Fibroblast of mammary gland (primary cell): ENCODE measurements around the gene RBP3.

ENCODE experiments used
- DNase-seq: peaks from one replicate; pipeline ENCODE4 v3.0.0-alpha.2; 2010; ENCODE audit warnings: low read depth
- H3K4me3 ChIP-seq: 2 replicates; pipeline ENCODE4 v1.5.1; 2011; ENCODE audit warnings: low read depth, mild to moderate bottlenecking, low read length, moderate library complexity; ENCODE audit not compliant: control insufficient read depth
- TF ChIP-seq, protein P1 (sequence below): conservative IDR thresholded peaks from 2 replicates; pipeline ENCODE4 v1.5.1; 2011; ENCODE audit warnings: low read depth, low read length, inconsistent platforms; ENCODE audit not compliant: control insufficient read depth, insufficient read depth

The RBP3 gene

DNA sequence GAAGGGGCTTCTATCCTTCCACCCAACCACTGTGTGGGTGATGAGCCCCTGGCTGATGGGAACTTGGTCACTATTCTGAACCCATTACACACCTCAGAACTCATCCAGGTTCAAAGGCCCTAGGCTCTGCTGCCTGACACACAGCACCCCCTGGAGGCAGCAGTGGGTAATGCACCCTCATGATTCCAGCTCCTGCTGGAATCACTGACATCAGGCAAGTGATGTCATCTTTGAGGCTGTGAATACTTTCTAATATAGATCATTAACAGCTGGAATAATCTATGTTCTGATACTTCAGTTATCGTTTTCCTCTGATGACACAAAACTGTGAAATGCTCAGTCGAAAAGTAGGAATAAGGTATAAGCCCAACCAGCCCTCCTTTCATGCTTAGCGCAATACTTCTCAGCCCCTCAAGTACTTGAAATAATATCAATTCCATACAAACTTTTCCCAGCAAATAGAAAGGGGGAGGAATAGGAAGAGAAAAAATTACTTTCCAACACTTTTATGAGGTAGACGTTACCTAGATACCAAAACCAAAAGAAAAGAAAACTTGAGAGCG lies 7.5 kb upstream of the RBP3 start:
- TF ChIP-seq, protein P1, sequence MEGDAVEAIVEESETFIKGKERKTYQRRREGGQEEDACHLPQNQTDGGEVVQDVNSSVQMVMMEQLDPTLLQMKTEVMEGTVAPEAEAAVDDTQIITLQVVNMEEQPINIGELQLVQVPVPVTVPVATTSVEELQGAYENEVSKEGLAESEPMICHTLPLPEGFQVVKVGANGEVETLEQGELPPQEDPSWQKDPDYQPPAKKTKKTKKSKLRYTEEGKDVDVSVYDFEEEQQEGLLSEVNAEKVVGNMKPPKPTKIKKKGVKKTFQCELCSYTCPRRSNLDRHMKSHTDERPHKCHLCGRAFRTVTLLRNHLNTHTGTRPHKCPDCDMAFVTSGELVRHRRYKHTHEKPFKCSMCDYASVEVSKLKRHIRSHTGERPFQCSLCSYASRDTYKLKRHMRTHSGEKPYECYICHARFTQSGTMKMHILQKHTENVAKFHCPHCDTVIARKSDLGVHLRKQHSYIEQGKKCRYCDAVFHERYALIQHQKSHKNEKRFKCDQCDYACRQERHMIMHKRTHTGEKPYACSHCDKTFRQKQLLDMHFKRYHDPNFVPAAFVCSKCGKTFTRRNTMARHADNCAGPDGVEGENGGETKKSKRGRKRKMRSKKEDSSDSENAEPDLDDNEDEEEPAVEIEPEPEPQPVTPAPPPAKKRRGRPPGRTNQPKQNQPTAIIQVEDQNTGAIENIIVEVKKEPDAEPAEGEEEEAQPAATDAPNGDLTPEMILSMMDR = peak; percentile 99
- no peak overlapping the region for H3K4me3 ChIP-seq
- DNase-seq = peak; percentile 66

DNA sequence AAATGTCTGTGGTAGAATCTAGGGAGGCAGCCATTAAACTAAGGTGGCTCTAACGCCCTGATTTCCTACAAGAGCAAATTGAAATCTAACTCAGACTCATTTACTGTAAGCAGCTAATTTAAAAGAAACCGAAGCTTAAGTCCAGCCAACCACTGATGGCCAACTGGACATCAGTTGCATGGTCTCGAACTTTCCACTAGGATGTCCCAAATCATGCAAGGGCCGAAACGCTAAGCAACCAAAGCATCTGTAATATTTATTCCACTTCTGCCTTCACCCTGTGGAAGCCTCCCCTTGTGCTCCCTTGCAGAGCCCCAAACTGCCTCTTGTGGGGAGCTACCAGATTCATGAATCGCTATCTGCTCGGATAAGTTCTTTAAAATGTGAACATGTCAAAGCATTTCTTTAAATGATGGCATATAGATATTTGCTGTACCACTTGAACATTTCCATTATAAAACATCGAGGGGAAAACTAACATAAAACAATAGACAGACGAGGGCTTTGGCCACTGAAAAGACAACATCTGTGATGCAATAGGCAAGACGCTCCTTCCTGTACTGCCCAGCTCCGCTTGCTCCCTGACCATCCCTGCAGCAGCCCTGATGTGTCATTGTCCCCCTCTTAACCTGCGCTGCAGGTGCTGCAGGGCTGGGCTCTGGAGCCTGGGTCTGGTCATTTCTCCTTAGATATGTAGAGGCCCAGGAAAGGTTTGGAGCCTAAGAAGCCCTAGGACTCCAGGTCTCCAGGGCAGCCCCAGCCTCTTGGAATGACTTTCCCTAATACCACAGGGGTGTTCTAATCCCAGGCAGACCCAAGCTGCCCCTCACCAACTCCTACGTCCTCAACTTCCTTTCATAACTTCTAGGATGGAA lies 2.9 kb upstream of the RBP3 start:
- TF ChIP-seq, protein P1 = no peak
- no peak overlapping the region for H3K4me3 ChIP-seq
- no peak for DNase-seq

DNA sequence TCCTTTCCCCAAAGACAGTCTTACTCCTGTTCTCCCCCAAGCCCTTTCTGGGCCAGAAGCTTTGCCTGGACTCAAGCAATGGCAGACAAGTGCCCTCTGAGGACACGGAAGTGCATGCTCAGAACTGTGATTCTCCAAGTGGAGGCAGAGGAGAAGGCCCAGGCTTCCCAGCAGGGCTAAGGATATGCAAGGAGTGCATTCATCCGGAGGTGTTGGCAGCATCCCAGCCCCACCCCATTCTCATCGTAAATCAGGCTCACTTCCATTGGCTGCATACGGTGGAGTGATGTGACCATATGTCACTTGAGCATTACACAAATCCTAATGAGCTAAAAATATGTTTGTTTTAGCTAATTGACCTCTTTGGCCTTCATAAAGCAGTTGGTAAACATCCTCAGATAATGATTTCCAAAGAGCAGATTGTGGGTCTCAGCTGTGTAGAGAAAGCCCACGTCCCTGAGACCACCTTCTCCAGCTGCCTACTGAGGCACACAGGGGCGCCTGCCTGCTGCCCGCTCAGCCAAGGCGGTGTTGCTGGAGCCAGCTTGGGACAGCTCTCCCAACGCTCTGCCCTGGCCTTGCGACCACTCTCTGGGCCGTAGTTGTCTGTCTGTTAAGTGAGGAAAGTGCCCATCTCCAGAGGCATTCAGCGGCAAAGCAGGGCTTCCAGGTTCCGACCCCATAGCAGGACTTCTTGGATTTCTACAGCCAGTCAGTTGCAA lies 1.4 kb upstream of the RBP3 start:
- peak; percentile 24 for DNase-seq
- TF ChIP-seq, protein P1 = no peak
- no peak overlapping the region for H3K4me3 ChIP-seq

DNA sequence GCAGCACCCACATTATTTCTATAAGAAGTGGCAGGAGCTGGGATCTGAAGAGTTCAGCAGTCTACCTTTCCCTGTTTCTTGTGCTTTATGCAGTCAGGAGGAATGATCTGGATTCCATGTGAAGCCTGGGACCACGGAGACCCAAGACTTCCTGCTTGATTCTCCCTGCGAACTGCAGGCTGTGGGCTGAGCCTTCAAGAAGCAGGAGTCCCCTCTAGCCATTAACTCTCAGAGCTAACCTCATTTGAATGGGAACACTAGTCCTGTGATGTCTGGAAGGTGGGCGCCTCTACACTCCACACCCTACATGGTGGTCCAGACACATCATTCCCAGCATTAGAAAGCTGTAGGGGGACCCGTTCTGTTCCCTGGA lies 874 bp upstream of the RBP3 start:
- no peak overlapping the region for H3K4me3 ChIP-seq
- TF ChIP-seq, protein P1 = no peak
- no peak for DNase-seq

DNA sequence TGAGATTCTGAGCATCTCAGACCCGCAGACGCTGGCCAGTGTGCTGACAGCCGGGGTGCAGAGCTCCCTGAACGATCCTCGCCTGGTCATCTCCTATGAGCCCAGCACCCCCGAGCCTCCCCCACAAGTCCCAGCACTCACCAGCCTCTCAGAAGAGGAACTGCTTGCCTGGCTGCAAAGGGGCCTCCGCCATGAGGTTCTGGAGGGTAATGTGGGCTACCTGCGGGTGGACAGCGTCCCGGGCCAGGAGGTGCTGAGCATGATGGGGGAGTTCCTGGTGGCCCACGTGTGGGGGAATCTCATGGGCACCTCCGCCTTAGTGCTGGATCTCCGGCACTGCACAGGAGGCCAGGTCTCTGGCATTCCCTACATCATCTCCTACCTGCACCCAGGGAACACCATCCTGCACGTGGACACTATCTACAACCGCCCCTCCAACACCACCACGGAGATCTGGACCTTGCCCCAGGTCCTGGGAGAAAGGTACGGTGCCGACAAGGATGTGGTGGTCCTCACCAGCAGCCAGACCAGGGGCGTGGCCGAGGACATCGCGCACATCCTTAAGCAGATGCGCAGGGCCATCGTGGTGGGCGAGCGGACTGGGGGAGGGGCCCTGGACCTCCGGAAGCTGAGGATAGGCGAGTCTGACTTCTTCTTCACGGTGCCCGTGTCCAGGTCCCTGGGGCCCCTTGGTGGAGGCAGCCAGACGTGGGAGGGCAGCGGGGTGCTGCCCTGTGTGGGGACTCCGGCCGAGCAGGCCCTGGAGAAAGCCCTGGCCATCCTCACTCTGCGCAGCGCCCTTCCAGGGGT lies 703 bp downstream of the RBP3 start:
- no peak for DNase-seq
- TF ChIP-seq, protein P1 = no peak
- no peak overlapping the region for H3K4me3 ChIP-seq

DNA sequence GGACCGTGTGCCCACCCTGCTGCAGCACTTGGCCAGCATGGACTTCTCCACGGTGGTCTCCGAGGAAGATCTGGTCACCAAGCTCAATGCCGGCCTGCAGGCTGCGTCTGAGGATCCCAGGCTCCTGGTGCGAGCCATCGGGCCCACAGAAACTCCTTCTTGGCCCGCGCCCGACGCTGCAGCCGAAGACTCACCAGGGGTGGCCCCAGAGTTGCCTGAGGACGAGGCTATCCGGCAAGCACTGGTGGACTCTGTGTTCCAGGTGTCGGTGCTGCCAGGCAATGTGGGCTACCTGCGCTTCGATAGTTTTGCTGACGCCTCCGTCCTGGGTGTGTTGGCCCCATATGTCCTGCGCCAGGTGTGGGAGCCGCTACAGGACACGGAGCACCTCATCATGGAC lies 1.4 kb downstream of the RBP3 start:
- H3K4me3 ChIP-seq = no peak overlapping the region
- DNase-seq = no peak
- TF ChIP-seq, protein P1 = no peak
